ENCODE data around the gene GPR179.

- TF ChIP-seq CTCF (IDR thresholded peaks at IDR 0.05) = no peak
- TF ChIP-seq EP300 (IDR thresholded peaks at IDR 0.05) = no peak
Observed at GRCh38 chr17:38355251-38355650, 11.5 kb upstream of the GPR179 start.
